GM19025 (cell line): ENCODE measurements around the gene SCN9A.
"Not testable (repeated sequence)": the region's sequence is repeated elsewhere in the genome, so short reads cannot be mapped to it uniquely, and the experiment has no call there.

ENCODE experiments used
- ATAC-seq: cut with Tn5 transposase; IDR thresholded peaks from one replicate; pipeline ENCODE4 v1.9.1; 2021; ENCODE audit warnings: mild to moderate bottlenecking, low read depth, moderate library complexity; ENCODE audit not compliant: unreplicated experiment

The SCN9A gene

GRCh38 chr2:166376488-166376828 lies 714 bp upstream of the SCN9A start:
- ATAC-seq = no peak

- no peak for ATAC-seq
Measured at GRCh38 chr2:166375195-166375735, 479 bp downstream of the SCN9A start.

GRCh38 chr2:166373951-166374350 lies 1.8 kb downstream of the SCN9A start:
- no peak for ATAC-seq

- no peak for ATAC-seq
Measured at GRCh38 chr2:166373539-166373938, 2.2 kb downstream of the SCN9A start.

- no peak for ATAC-seq
Measured at GRCh38 chr2:166373105-166373504, 2.6 kb downstream of the SCN9A start.

- no peak for ATAC-seq
Measured at GRCh38 chr2:166372046-166372445, 3.7 kb downstream of the SCN9A start.

- ATAC-seq = no peak
Measured at GRCh38 chr2:166365803-166366420, 9.8 kb downstream of the SCN9A start.

GRCh38 chr2:166365239-166365638 lies 10.5 kb downstream of the SCN9A start:
- ATAC-seq = no peak

GRCh38 chr2:166364476-166365161 lies 11.1 kb downstream of the SCN9A start:
- no peak for ATAC-seq

GRCh38 chr2:166361351-166362153 lies 14.2 kb downstream of the SCN9A start:
- ATAC-seq = no peak

GRCh38 chr2:166360906-166361305 lies 14.8 kb downstream of the SCN9A start:
- ATAC-seq = no peak

GRCh38 chr2:166360426-166360825 lies 15.3 kb downstream of the SCN9A start:
- no peak for ATAC-seq

- not testable (repeated sequence) for ATAC-seq
Measured at GRCh38 chr2:166357950-166358321, 17.8 kb downstream of the SCN9A start.

- ATAC-seq = no peak
Measured at GRCh38 chr2:166357068-166357949, 18.4 kb downstream of the SCN9A start.

- no peak for ATAC-seq
Measured at GRCh38 chr2:166351319-166351718, 24.4 kb downstream of the SCN9A start.

- ATAC-seq = no peak
Measured at GRCh38 chr2:166350525-166350924, 25.2 kb downstream of the SCN9A start.

- ATAC-seq = no peak
Measured at GRCh38 chr2:166344286-166345113, 31.2 kb downstream of the SCN9A start.

- no peak for ATAC-seq
Measured at GRCh38 chr2:166343467-166343866, 32.3 kb downstream of the SCN9A start.

GRCh38 chr2:166341426-166341825 lies 34.3 kb downstream of the SCN9A start:
- no peak for ATAC-seq
